A549 (cell line): ENCODE results near the gene PTPRN2.

Experiments used
- BHLHE40 ChIP-seq: IDR thresholded peaks from 2 replicates; pipeline ENCODE4 v1.6.1; 2012; ENCODE audit warnings: low read depth, low read length, inconsistent platforms
- CBX8 ChIP-seq: fragments of 200-600 bp; sonication (generic); IDR thresholded peaks from 2 replicates; pipeline ENCODE4 v1.6.1; 2016
- CHD2 ChIP-seq: fragments of 150-350 bp; IDR thresholded peaks from 2 replicates; pipeline ENCODE4 v1.6.1; 2014; ENCODE audit warnings: low read length; ENCODE audit not compliant: partially characterized antibody
- CTCF ChIP-seq: fragments of >200 bp; sonication (Bioruptor Twin); formaldehyde crosslinking; IDR thresholded peaks from 3 replicates; pipeline ENCODE4 v1.5.1; 2016
- EP300 ChIP-seq, 2 experiments: fragments of >200 bp; sonication (Bioruptor Twin); formaldehyde crosslinking; IDR thresholded peaks; 2 replicates in 1 of 2; 3 replicates in 1 of 2; pipeline ENCODE4 v1.6.1; 2016 to 2017
- HDAC2 ChIP-seq: fragments of 200-600 bp; sonication (generic); IDR thresholded peaks from 2 replicates; pipeline ENCODE4 v1.6.1; 2016
- MAZ ChIP-seq: fragments of 150-350 bp; IDR thresholded peaks from 2 replicates; pipeline ENCODE4 v1.6.1; 2014; ENCODE audit warnings: antibody characterized with exemption, low read depth, low read length, borderline replicate concordance
- POLR2A ChIP-seq: IDR thresholded peaks from 2 replicates; pipeline ENCODE4 v1.6.1; 2012; ENCODE audit warnings: mild to moderate bottlenecking, low read length
- RARB ChIP-seq: fragments of 250-450 bp; sonication (Bioruptor Pico); IDR thresholded peaks from 2 replicates; pipeline ENCODE4 v1.8.0; 2021; ENCODE audit warnings: mild to moderate bottlenecking, moderate library complexity
- RCOR1 ChIP-seq: fragments of 150-350 bp; IDR thresholded peaks from 2 replicates; pipeline ENCODE4 v1.6.1; 2014; ENCODE audit warnings: antibody characterized with exemption, low read length, low read depth
- REST ChIP-seq: fragments of 200-600 bp; sonication (generic); IDR thresholded peaks from 2 replicates; pipeline ENCODE4 v1.6.1; 2016; ENCODE audit warnings: antibody characterized with exemption, mild to moderate bottlenecking, moderate library complexity
- USF2 ChIP-seq: fragments of 450-650 bp; IDR thresholded peaks from 2 replicates; pipeline ENCODE4 v1.6.1; 2014; ENCODE audit warnings: antibody characterized with exemption
- ZFP36 ChIP-seq: fragments of 450-650 bp; IDR thresholded peaks from 2 replicates; pipeline ENCODE4 v1.6.1; 2014; ENCODE audit warnings: borderline replicate concordance; ENCODE audit not compliant: partially characterized antibody

DNA sequence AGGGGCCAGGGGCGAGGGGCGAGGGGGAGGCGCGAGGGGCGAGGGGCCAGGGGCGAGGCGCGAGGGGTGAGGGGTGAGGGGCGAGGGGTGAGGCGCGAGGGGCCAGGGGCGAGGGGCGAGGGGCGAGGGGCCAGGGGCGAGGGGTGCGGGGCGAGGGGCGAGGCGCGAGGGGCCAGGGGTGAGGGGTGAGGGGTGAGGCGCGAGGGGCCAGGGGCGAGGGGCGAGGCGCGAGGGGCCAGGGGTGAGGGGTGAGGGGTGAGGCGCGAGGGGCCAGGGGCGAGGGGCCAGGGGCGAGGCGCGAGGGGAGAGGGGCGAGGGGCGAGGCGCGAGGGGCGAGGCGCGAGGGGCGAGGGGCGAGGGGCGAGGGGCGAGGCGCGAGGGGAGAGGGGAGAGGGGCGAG is 192.3 kb downstream of the PTPRN2 start:
- TF ChIP-seq ZFP36 (no peak), CTCF (no peak), POLR2A (no peak), MAZ (no peak), EP300 (IDR thresholded peaks at IDR 0.05) (no peak), HDAC2 (no peak), USF2 (no peak), RARB (no peak), CBX8 (no peak), REST (no peak), CHD2 (no peak), BHLHE40 (no peak), RCOR1 (no peak)
